SU-DHL-6 (cell line): ENCODE measurements around the gene C7orf33.

Experiments used
- H2AFZ ChIP-seq: fragments of 200-600 bp; sonication (generic); 2 replicates; pipeline ENCODE4 v1.6.1; 2014; ENCODE audit warnings: low read depth, mild to moderate bottlenecking, moderate library complexity, mixed read lengths, antibody characterized with exemption, low read length; ENCODE audit not compliant: severe bottlenecking
- H3F3A ChIP-seq: fragments of 200-600 bp; shearing (Covaris generic); 2 replicates; pipeline ENCODE4 v1.6.0; 2016; ENCODE audit warnings: antibody characterized with exemption, mild to moderate bottlenecking; ENCODE audit not compliant: insufficient read depth
- H3K27ac ChIP-seq: fragments of 200-600 bp; sonication (generic); 2 replicates; pipeline ENCODE4 v1.5.1; 2016; ENCODE audit warnings: low read depth, mild to moderate bottlenecking, low read length, moderate library complexity, mixed read lengths
- H3K27me3 ChIP-seq: fragments of 200-600 bp; sonication (generic), shearing (Covaris generic); 2 replicates; pipeline ENCODE4 v1.6.0; 2014; ENCODE audit warnings: mild to moderate bottlenecking, low read length
- H3K36me3 ChIP-seq: fragments of 200-600 bp; sonication (generic); 2 replicates; pipeline ENCODE4 v1.6.1; 2014; ENCODE audit warnings: mild to moderate bottlenecking, low read length, mixed read lengths
- H3K4me2 ChIP-seq: fragments of 300-600, 200-600 bp; shearing (Covaris generic), sonication (generic); 2 replicates; pipeline ENCODE4 v1.6.0; 2014; ENCODE audit warnings: low read length, low read depth, mild to moderate bottlenecking; ENCODE audit not compliant: poor library complexity, severe bottlenecking
- H3K4me3 ChIP-seq: fragments of 200-600 bp; sonication (generic); 2 replicates; pipeline ENCODE4 v1.5.1; 2014; ENCODE audit warnings: antibody characterized with exemption, low read length, mild to moderate bottlenecking, mixed read lengths; ENCODE audit not compliant: insufficient read depth, poor library complexity, severe bottlenecking
- H3K79me2 ChIP-seq: fragments of 200-600 bp; sonication (generic); 2 replicates; pipeline ENCODE4 v1.6.1; 2014; ENCODE audit warnings: mild to moderate bottlenecking, low read length, moderate library complexity; ENCODE audit not compliant: insufficient read depth
- H3K9ac ChIP-seq: fragments of 200-600 bp; sonication (generic); 2 replicates; pipeline ENCODE4 v1.7.0; 2014; ENCODE audit warnings: mild to moderate bottlenecking, low read length
- H3K9me2 ChIP-seq: fragments of 200-600 bp; sonication (generic); replicated peaks from 2 replicates; pipeline ENCODE4 v1.6.1; 2014; ENCODE audit warnings: low read length; ENCODE audit not compliant: insufficient read depth
- H3K9me3 ChIP-seq: fragments of 200-600 bp; sonication (generic); 2 replicates; pipeline ENCODE4 v1.6.1; 2014; ENCODE audit warnings: low read length, mixed read lengths; ENCODE audit not compliant: insufficient read depth
- H4K20me1 ChIP-seq: fragments of 200-600 bp; sonication (generic); 2 replicates; pipeline ENCODE4 v1.6.1; 2014; ENCODE audit warnings: low read depth, mild to moderate bottlenecking, antibody characterized with exemption, low read length, moderate library complexity, mixed read lengths
- EZH2phosphoT487 ChIP-seq: fragments of 200-600 bp; sonication (generic), shearing (Covaris generic); conservative IDR thresholded peaks from 2 replicates; pipeline ENCODE4 v1.6.1; 2018; ENCODE audit warnings: mild to moderate bottlenecking, antibody characterized with exemption, low read length, moderate library complexity, mixed read lengths
- TF ChIP-seq, protein P1 (sequence below): fragments of 200-600 bp; sonication (generic); IDR thresholded peaks from one replicate; pipeline ENCODE4 v1.5.1; 2017; ENCODE audit warnings: antibody characterized with exemption, mild to moderate bottlenecking, low read length, moderate library complexity; ENCODE audit not compliant: insufficient read depth, poor library complexity, severe bottlenecking

The C7orf33 gene

DNA sequence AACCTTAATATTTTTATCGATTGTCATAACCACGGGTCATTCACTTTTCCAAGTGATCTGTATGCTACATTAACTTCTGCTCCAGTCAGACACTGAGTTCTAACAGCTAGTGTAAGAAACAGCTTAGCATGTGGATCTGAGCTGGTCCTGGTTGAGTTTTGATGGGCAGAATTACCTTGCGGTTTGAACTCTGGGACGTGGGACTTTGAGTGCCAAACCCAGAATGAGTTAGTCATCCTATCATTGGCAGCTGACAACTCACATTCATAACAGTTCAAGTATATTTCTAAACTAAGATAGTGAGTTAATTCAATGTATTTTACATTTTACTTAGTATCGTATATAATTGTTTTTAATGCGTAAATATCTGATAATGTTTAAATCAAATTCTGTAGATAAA is 43.2 kb downstream of the C7orf33 start:
- Histone ChIP-seq H2AFZ (no peak overlapping the region), H3K36me3 (no peaks in the 10 kb centered on the region), H4K20me1 (no peaks in the 10 kb centered on the region), H3F3A (no peaks in the 10 kb centered on the region), H3K4me2 (no peak overlapping the region), H3K27me3 (no peaks in the 10 kb centered on the region; the same call in 1 of the 2 replicates), H3K27ac (no peak overlapping the region), H3K4me3 (no peak overlapping the region), H3K9ac (no peak overlapping the region), H3K79me2 (no peaks in the 10 kb centered on the region), H3K9me2 (no peaks in the 10 kb centered on the region), H3K9me3 (no peaks in the 10 kb centered on the region)
- TF ChIP-seq EZH2phosphoT487 = no peak
- TF ChIP-seq, protein P1, sequence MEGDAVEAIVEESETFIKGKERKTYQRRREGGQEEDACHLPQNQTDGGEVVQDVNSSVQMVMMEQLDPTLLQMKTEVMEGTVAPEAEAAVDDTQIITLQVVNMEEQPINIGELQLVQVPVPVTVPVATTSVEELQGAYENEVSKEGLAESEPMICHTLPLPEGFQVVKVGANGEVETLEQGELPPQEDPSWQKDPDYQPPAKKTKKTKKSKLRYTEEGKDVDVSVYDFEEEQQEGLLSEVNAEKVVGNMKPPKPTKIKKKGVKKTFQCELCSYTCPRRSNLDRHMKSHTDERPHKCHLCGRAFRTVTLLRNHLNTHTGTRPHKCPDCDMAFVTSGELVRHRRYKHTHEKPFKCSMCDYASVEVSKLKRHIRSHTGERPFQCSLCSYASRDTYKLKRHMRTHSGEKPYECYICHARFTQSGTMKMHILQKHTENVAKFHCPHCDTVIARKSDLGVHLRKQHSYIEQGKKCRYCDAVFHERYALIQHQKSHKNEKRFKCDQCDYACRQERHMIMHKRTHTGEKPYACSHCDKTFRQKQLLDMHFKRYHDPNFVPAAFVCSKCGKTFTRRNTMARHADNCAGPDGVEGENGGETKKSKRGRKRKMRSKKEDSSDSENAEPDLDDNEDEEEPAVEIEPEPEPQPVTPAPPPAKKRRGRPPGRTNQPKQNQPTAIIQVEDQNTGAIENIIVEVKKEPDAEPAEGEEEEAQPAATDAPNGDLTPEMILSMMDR = no peak

DNA sequence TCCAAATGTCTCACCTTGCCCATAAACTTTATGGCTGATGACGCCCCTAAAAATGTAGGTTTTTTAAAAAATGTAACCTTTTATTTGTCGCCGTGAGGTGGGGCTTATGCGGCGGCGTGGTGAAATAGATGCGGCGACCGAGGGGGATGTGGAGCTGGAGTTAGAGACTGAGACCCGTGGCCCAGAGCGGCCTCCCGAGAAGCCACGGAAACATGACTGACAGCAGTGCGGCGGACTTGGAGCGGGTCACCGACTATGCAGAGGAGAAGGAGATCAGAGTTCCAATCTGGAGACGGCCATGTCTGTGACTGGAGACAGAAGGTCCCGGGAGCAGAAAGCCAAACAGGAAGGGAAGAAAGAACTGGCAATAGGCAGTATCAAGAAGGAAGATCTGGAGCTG is 46.5 kb downstream of the C7orf33 start:
- H4K20me1 ChIP-seq = no peaks in the 10 kb centered on the region
- no peak overlapping the region for H3K9ac ChIP-seq
- H3K27ac ChIP-seq = no peak overlapping the region
- no peaks in the 10 kb centered on the region for H3K27me3 ChIP-seq
- H3K36me3 ChIP-seq = no peaks in the 10 kb centered on the region
- no peaks in the 10 kb centered on the region for H3K9me3 ChIP-seq
- H3K4me2 ChIP-seq = no peak overlapping the region
- no peak overlapping the region for H2AFZ ChIP-seq
- no peak overlapping the region for H3K4me3 ChIP-seq
- no peak for TF ChIP-seq EZH2phosphoT487
- TF ChIP-seq, protein P1 = no peak
- no peaks in the 10 kb centered on the region for H3K79me2 ChIP-seq
- H3K9me2 ChIP-seq = no peaks in the 10 kb centered on the region
- no peaks in the 10 kb centered on the region for H3F3A ChIP-seq

DNA sequence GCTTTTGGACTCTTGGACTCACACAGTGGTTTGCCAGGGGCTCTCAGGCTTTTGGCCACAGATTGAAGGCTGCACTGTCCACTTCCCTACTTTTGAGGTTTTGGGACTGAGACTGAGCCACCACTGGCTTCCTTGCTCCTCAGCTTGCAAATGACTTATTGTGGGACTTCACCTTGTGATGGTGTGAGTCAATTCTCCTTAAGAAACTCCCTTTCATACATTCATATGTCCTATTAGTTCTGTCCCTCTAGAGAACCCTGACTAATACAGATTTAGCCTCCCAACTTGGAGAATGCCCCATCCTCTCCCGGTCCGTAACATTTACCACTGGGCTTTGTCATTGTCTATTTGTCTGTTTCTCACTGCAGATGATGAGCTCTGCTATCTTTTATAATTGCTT is 55.3 kb downstream of the C7orf33 start:
- Histone ChIP-seq H3K27me3 (no peaks in the 10 kb centered on the region), H3K79me2 (no peaks in the 10 kb centered on the region), H4K20me1 (no peaks in the 10 kb centered on the region), H3F3A (no peaks in the 10 kb centered on the region), H2AFZ (no peak overlapping the region), H3K4me3 (no peak overlapping the region), H3K9me3 (no peaks in the 10 kb centered on the region), H3K36me3 (no peaks in the 10 kb centered on the region), H3K27ac (no peak overlapping the region), H3K4me2 (no peak overlapping the region), H3K9ac (no peak overlapping the region), H3K9me2 (no peaks in the 10 kb centered on the region)
- no peak for TF ChIP-seq EZH2phosphoT487
- TF ChIP-seq, protein P1 = no peak
